Right cardiac atrium (tissue), 5 donors: Measurements from ENCODE around the gene CCR7. TPM values are rescaled to one million over a fixed set of nuclear protein-coding genes. Genes with fewer than 3 reads are reported as not detected.

ENCODE experiments used
- ATAC-seq, 2 donors: fragments of 200-7000 bp; cut with Tn5 transposase; one replicate each; pipeline versions ENCODE4 v1.8.0 to v1.9.1; 2020; ENCODE audit warnings: moderate library complexity in 2 of 2, mild to moderate bottlenecking in 1 of 2
- DNase-seq, 3 donors: peaks; one replicate each; pipeline ENCODE4 v3.0.0-alpha.2; 2020
- H3K27ac ChIP-seq: one replicate; pipeline ENCODE4 v1.5.1; 2013; ENCODE audit warnings: mild to moderate bottlenecking, low read length, control low read depth, moderate library complexity
- H3K27me3 ChIP-seq: one replicate; pipeline ENCODE4 v1.6.1; 2013; ENCODE audit not compliant: control insufficient read depth, insufficient read depth
- H3K4me1 ChIP-seq: one replicate; pipeline ENCODE4 v1.6.1; 2013; ENCODE audit warnings: low read length; ENCODE audit not compliant: control insufficient read depth, insufficient read depth
- H3K4me3 ChIP-seq: one replicate; pipeline ENCODE4 v1.5.1; 2013; ENCODE audit warnings: low read length, control low read depth
- H3K9me3 ChIP-seq: one replicate; pipeline ENCODE4 v1.6.1; 2013; ENCODE audit warnings: low read length; ENCODE audit not compliant: control insufficient read depth
- WGBS: extraction: QIAGEN DNeasy Blood & Tissue Kit; methylation state at CpG from one replicate; pipeline ENCODE4 v1.1.7; 2013; 5-methylcytosine and 5-hydroxymethylcytosine counted together
- intact Hi-C, 4 donors: fragments of 100-400 bp; cut with DNase I; formaldehyde crosslinking; loops; one replicate each; pipeline versions ENCODE4 v1.11.0 to v1.14.0; 2022 to 2023
- polyA plus RNA-seq: library from polyadenylated mRNA; stranded (reverse); fragments of 200-250 nt; gene quantifications from one replicate; pipeline ENCODE4 v1.2.3, GENCODE V29; 2013
- total RNA-seq, 4 donors: library from RNA; stranded (reverse); fragmentation: NEBNext Ultra II Directional; extraction: Animal tissue kit (Norgen Biotek cat#: 25700); gene quantifications; one replicate each; pipeline ENCODE4 v1.2.1, GENCODE V29; 2021
- donor health status: healthy with polysubstance abuse.
- donor health status: DM: no; HTN: yes; CAD: no.
- donor health status: DM: no; HTN: no; CAD: no.
- donor health status: DM: no; HTN: yes; CAD: no; lungs with severe emphysema.
- donor health status: DM: yes; HTN: yes; CAD: no.

Gene CCR7
- total and polyA plus RNA-seq, 5 donors: 0.11 to 0.20 (median 0.19) TPM; not detected in 2

DNA sequence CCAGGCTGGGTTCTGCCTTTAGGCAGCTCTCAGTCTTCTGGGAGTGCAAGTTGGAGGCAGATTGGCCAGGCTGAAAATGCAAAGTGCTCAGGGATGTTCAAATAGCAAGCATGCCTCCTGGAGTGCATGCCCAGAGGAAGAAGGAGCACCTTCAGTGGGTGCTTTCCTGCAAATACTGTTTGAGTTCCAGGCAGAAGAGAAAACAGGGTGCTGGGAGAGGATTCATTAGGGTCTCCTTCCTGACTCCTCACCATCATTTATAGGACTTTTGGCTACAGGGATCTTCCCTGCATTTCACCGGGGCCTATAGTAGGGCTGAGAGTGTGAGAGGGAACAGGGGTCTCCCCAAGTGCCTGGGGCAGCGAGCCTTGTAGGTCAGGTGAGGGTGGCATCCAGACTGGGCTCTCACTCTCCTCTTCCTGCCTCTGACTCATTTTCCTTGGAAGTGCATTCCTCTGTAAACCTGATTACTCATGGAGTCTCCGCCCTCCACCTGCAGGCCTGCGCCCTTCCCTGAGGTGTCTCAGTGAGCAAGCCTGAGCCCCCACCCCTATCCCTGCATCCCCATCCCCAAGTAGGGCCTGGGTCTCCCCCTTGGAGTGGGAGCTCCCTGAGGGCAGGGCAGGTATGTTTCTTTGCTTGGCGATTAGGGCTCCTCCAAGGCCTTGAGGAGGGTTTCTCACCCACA lies 46.7 kb downstream of the CCR7 start:
- intact Hi-C loops: no loop called here
- ATAC-seq: no peak

DNA sequence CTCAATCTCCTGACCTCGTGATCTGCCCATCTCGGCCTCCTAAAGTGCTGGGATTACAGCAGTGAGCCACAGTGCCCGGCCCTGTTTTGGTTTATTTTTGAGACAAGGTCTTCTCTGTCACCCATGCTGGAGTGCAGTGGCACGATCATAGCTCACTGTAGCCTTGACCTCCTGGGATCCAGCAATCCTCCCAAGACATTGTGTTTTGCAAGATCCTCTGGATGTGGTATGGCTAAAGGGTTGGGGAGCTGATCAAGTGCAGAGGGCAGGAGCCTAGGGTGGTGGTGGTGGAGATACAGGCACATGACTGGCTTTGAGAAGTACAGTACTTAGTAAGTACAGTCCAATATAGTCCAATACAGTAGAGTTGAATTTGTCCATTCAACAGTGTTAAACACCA lies 47.3 kb downstream of the CCR7 start:
- H3K27me3 ChIP-seq: no peaks in the 10 kb centered on the region
- no peaks in the 10 kb centered on the region for H3K9me3 ChIP-seq
- H3K4me1 ChIP-seq: no peaks in the 10 kb centered on the region
- H3K27ac ChIP-seq: no peak overlapping the region
- H3K4me3 ChIP-seq: no peak overlapping the region
- no peak for ATAC-seq
- DNase-seq: no peak
- WGBS: 87% methylated on average over 4 of the region's 4 CpGs
- intact Hi-C loops: no loop called here

More for the DNA sequence above, 46.7 kb downstream of the CCR7 start:
- no peak overlapping the region for H3K4me3 ChIP-seq
- H3K9me3 ChIP-seq: no peaks in the 10 kb centered on the region
- 85% methylated on average over 5 of the region's 5 CpGs for WGBS
- H3K27ac ChIP-seq: no peak overlapping the region
- no peaks in the 10 kb centered on the region for H3K4me1 ChIP-seq
- no peaks in the 10 kb centered on the region for H3K27me3 ChIP-seq
- peak in 1 of 3 donors; percentile 32 for DNase-seq

DNA sequence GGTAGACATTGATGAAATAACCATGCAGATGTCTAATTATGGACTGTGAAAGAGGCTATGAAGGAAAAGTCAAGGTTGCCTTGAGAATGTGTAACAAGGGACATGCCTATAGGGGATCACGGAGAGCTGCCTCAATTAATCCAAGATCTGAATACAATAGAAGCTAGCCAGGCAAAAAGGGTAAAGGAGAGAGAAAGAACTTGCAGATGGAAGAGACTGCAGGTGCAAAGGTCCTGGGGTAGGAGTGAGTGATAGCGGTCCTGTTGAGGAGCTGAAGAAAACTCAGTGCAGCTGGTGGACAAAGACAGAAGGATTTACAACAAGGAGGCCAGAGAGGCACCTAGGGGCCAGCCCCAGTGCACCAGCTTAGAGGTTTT lies 48.0 kb downstream of the CCR7 start:
- H3K4me3 ChIP-seq: no peak overlapping the region
- no peaks in the 10 kb centered on the region for H3K27me3 ChIP-seq
- WGBS: 77% methylated on average over 2 of the region's 2 CpGs
- no peak for ATAC-seq
- H3K4me1 ChIP-seq: no peaks in the 10 kb centered on the region
- DNase-seq: no peak
- no peaks in the 10 kb centered on the region for H3K9me3 ChIP-seq
- no peak overlapping the region for H3K27ac ChIP-seq
- intact Hi-C loops: no loop called here

DNA sequence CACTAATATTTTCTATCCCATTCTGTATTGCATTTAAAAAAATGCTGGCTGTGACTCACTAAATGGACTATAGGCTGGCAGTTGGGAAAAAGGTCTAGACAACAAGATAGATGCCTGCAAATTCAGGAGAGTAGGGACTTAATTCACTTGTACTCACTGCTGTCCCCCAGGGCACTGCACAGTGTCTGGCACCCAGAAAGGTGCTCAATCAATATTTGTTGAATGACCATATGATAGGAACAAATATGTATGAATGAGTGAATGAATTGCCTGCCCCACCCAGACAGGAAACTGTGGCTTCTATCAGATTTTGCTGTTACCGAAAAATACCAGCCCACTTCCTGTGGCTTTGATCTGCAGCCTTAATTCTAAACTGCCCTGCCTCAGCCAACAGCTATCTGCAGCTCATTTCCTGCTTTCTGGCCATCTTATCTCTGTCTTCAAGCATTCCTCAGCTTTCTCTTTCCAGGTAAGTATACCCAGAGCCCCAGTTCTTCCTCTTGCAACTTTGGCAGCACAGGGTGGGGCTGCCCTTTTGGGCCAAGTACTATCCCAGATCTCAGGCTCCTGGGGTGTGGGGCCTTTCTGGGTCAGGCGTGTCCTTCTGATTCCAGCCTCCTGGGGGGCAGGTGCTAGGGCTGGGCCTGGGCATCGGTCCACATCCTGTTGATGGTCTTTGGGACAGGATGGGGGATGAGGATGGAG lies 48.5 kb downstream of the CCR7 start:
- no peaks in the 10 kb centered on the region for H3K4me1 ChIP-seq
- no peak overlapping the region for H3K27ac ChIP-seq
- H3K9me3 ChIP-seq: no peaks in the 10 kb centered on the region
- H3K4me3 ChIP-seq: no peak overlapping the region
- 40% methylated on average over 3 of the region's 3 CpGs for WGBS
- no peaks in the 10 kb centered on the region for H3K27me3 ChIP-seq
- peak in 1 of 2 donors; percentile 60 for ATAC-seq
- intact Hi-C loops: no loop called here
- peak in 1 of 3 donors; percentile 46 for DNase-seq

DNA sequence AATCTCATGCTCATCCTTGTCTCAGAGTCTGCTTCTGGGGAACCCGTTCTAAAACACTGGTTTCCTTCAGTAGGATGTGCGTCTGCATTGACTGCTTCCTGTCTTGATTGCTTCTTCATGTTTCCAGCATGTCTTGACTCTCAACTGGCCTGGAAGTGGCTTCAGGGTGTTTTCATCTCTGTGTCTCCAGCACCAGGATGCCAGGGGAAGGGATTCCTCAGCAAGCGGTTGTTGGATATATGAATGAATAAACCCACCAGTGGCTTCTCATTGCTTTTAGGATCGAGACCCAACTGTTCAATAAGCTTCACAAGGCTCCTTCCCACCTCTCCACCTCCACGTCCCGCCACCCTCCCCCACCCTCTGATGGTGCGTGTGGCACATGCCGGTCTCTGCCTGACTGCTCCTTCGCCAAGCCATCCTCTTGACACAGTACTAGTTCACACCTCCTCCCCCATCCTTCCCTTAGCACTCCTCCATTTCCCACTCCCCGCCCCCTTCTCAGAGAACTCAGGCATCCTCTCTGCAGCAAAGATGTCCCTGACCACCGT lies 49.7 kb downstream of the CCR7 start:
- no peaks in the 10 kb centered on the region for H3K27me3 ChIP-seq
- ATAC-seq (no peak), DNase-seq (peak in 1 of 3 donors; percentile 23)
- no peak overlapping the region for H3K27ac ChIP-seq
- H3K4me1 ChIP-seq: no peaks in the 10 kb centered on the region
- H3K4me3 ChIP-seq: no peak overlapping the region
- 61% methylated on average over 11 of the region's 11 CpGs for WGBS
- H3K9me3 ChIP-seq: no peaks in the 10 kb centered on the region
- intact Hi-C loops: no loop called here

DNA sequence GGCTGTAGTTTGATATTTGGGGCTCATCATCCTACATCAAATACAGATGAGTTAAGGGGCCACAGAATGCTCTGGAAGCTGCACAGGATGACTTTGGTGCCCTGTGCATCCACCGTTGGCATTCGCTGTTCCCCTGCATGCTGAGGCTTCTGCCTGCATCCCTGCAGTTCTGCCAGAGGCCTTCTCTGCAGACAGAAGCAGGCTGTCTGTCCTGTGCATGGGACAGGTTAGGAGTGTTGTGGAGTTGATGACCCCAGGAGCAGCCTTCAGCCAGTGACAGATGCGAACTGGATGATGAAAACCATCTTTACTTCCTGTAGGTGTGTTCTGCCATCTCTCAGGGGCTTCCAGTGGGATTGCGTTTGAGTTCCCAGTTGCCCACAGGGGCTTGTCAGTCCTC lies 50.3 kb downstream of the CCR7 start:
- Histone ChIP-seq H3K4me3 (no peak overlapping the region), H3K27ac (no peak overlapping the region), H3K9me3 (no peaks in the 10 kb centered on the region), H3K27me3 (no peaks in the 10 kb centered on the region), H3K4me1 (no peaks in the 10 kb centered on the region)
- DNase-seq (no peak), ATAC-seq (no peak)
- 84% methylated on average over 4 of the region's 4 CpGs for WGBS
- intact Hi-C loops: no loop called here

DNA sequence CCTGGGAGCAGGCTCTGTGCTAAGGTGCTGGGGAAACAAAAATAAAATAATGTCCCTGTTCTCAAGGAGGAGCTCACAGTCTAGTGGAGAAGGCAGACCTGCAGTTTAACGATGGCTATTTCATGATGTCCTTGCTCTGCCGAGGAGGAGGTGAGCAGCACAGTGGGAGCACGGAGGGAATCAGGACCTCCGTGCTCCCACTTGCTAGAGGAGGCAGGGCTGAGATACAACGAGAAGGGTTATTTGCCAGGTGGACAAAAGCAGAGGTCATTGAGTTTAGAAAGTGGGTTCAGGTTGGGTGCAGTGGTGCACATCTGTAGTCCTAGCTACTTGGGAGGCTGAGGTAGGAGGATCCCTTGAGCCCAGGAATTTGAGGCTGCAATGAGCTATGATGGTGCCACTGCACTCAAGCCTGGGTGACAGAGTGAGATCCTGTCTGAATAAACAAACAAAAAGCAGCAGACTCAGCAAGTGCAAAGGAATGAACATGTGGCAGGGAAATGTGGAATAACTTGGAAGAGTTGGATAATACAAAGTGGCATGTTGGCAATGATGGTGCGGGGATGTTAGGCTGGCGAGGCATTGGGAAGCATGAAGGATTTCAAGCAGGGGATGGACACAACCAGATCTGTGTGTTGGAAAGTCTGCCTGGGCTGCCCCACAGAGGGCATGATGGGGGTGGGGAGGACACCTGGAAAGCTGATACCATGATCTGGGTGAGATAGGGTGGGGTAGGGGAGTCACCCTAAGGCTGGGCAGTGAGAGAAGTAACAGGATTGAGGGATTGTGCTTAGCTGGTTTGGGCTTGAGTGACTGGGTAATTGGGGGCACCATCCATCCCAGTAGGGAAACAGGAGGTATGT lies 51.0 kb downstream of the CCR7 start:
- H3K9me3 ChIP-seq: no peaks in the 10 kb centered on the region
- 96% methylated on average over 7 of the region's 7 CpGs for WGBS
- intact Hi-C loops: no loop called here
- H3K27me3 ChIP-seq: no peaks in the 10 kb centered on the region
- H3K4me3 ChIP-seq: no peak overlapping the region
- ATAC-seq (no peak), DNase-seq (peak in 1 of 3 donors; percentile 11)
- no peak overlapping the region for H3K27ac ChIP-seq
- no peaks in the 10 kb centered on the region for H3K4me1 ChIP-seq

DNA sequence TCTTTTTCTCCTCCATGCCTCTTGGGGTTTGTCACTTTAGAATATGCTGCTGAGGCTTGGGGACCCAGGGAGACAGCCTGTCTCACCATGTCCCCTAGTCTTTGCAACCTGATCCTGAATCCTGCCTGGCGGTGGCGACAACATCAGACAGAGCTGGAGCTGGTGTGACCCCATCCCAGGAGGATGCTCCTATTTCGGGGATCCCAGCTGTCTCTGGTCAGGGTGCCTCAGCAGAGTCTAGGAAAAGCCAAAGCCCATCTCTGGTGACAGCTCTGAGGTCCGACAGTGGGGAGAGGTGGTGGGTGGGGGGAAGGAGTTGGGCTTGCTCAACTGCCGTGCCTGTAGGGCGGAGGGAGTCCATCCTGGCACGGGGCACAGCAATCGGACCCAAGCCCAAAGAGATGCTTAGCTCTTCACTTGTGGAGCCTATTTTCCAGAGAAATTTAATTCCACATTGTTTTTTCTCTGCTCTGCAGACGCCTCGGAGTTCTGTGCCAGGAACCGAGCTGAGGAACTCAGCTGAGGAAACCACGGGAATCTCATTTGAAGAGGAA lies 53.5 kb downstream of the CCR7 start:
- intact Hi-C loops: no loop called here
- Histone ChIP-seq H3K27ac (no peak overlapping the region), H3K4me3 (no peak overlapping the region), H3K9me3 (no peaks in the 10 kb centered on the region), H3K4me1 (no peaks in the 10 kb centered on the region), H3K27me3 (no peaks in the 10 kb centered on the region)
- DNase-seq (peak in 1 of 3 donors; percentile 30), ATAC-seq (no peak)
- WGBS: 71% methylated on average over 12 of the region's 12 CpGs

DNA sequence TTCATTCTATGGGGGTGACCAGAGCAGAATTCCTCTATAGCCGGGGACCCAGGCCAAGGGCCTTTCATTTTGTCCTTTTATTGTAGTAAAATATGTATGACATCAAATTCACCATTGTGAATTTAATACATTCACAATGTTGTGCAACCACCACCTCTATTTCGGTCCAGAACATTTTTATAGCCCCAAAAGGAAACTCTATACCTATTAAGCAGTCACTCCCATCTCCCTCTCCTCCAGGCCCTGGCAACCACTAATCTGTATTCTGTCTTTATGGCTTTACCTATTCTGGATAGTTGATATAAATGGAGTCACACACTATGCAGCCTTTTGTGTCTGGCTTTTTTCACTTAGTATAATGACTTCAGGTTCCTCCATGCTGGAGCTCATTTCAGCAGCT lies 54.1 kb downstream of the CCR7 start:
- DNase-seq (no peak), ATAC-seq (no peak)
- no peak overlapping the region for H3K4me3 ChIP-seq
- intact Hi-C loops: no loop called here
- H3K27me3 ChIP-seq: no peaks in the 10 kb centered on the region
- H3K27ac ChIP-seq: no peak overlapping the region
- 95% methylated on average over 2 of the region's 2 CpGs for WGBS
- H3K4me1 ChIP-seq: no peaks in the 10 kb centered on the region
- no peaks in the 10 kb centered on the region for H3K9me3 ChIP-seq

DNA sequence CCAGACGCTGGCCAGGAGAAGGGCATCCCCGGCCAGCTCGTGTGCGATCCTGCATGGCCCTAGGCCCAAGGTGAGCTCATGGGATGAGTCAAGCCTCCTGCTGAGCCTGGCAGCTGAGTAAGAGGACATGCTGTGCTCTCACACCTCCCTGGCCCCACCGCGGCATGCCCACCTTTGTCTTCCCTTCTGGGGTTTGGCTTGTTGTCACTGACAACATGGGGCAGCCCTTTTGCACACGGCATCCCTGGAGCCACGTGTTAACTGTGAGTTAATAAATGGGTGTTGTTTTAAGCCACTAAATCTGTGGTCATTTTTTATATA lies 55.0 kb downstream of the CCR7 start:
- Histone ChIP-seq H3K27ac (no peak overlapping the region), H3K4me1 (no peaks in the 10 kb centered on the region), H3K27me3 (no peaks in the 10 kb centered on the region), H3K4me3 (no peak overlapping the region), H3K9me3 (no peaks in the 10 kb centered on the region)
- intact Hi-C loops: no loop called here
- DNase-seq: no peak
- 79% methylated on average over 8 of the region's 8 CpGs for WGBS
- peak; percentile 58 to 68 for ATAC-seq
